ENCODE results near the gene POLR2J.

The POLR2J gene

GRCh38 chr7:102446387-102447156 lies 32.1 kb downstream of the POLR2J start:
- no peak for TF ChIP-seq CTCF (conservative IDR thresholded peaks at IDR 0.05; ENCODE audit: control insufficient read depth, insufficient read depth, low read depth, low read length)
- no peak for DNase-seq (ENCODE audit: low read depth)
- no peak overlapping the region for H3K4me3 ChIP-seq (ENCODE audit: control insufficient read depth, low read depth, low read length)

- H3K4me3 ChIP-seq (ENCODE audit: control insufficient read depth, low read depth, low read length), result no peak overlapping the region
- no peak for DNase-seq (ENCODE audit: low read depth)
- TF ChIP-seq CTCF (conservative IDR thresholded peaks at IDR 0.05; ENCODE audit: control insufficient read depth, insufficient read depth, low read depth, low read length), result no peak
Observed at GRCh38 chr7:102445674-102446071, 33.0 kb downstream of the POLR2J start.

- no peak overlapping the region for H3K4me3 ChIP-seq (ENCODE audit: control insufficient read depth, low read depth, low read length)
Observed at GRCh38 chr7:102444961-102445673, 33.6 kb downstream of the POLR2J start.

GRCh38 chr7:102439963-102440795 lies 38.5 kb downstream of the POLR2J start:
- DNase-seq (ENCODE audit: low read depth), result peak; percentile 77
- TF ChIP-seq CTCF (conservative IDR thresholded peaks at IDR 0.05; ENCODE audit: control insufficient read depth, insufficient read depth, low read depth, low read length), result no peak

More at GRCh38 chr7:102444961-102445673, 33.6 kb downstream of the POLR2J start:
- no peak for TF ChIP-seq CTCF (conservative IDR thresholded peaks at IDR 0.05; ENCODE audit: control insufficient read depth, insufficient read depth, low read depth, low read length)
- no peak for DNase-seq (ENCODE audit: low read depth)

GRCh38 chr7:102436118-102436517 lies 42.6 kb downstream of the POLR2J start:
- TF ChIP-seq CTCF (conservative IDR thresholded peaks at IDR 0.05; ENCODE audit: control insufficient read depth, insufficient read depth, low read depth, low read length), result no peak
- H3K4me3 ChIP-seq (ENCODE audit: control insufficient read depth, low read depth, low read length), result no peak overlapping the region
- DNase-seq (ENCODE audit: low read depth), result no peak

More at GRCh38 chr7:102439963-102440795, 38.5 kb downstream of the POLR2J start:
- H3K4me3 ChIP-seq (ENCODE audit: control insufficient read depth, low read depth, low read length), result no peak overlapping the region

- DNase-seq (ENCODE audit: low read depth), result peak; percentile 38
- H3K4me3 ChIP-seq (ENCODE audit: control insufficient read depth, low read depth, low read length), result peak overlapping the region; percentile 65
- no peak for TF ChIP-seq CTCF (conservative IDR thresholded peaks at IDR 0.05; ENCODE audit: control insufficient read depth, insufficient read depth, low read depth, low read length)
Observed at GRCh38 chr7:102434039-102434486, 44.7 kb downstream of the POLR2J start.

Data from fibroblast of mammary gland (primary cell).